HG02763 (cell line): ENCODE measurements around the gene QRICH1.
A peak's percentile ranks its signal among the peaks of the same experiment; 100 is the strongest.
"Not testable (repeated sequence)": the region's sequence is repeated elsewhere in the genome, so short reads cannot be mapped to it uniquely, and the experiment has no call there.

ENCODE experiments used
- ATAC-seq: cut with Tn5 transposase; IDR thresholded peaks from one replicate; pipeline ENCODE4 v1.9.1; 2021; ENCODE audit warnings: mild to moderate bottlenecking, moderate library complexity; ENCODE audit not compliant: unreplicated experiment

The QRICH1 gene

GRCh38 chr3:49018707-49019006 lies 75.2 kb downstream of the QRICH1 start:
- no peak for ATAC-seq

GRCh38 chr3:49017971-49018706 lies 75.7 kb downstream of the QRICH1 start, which contains the start of gene DALRD3:
DALRD3 (minus strand) TSS chr3:49018580; CDS start chr3:49018564, 16 bp downstream.
- ATAC-seq, result no peak

GRCh38 chr3:49017229-49017970 lies 76.5 kb downstream of the QRICH1 start:
- no peak for ATAC-seq

- no peak for ATAC-seq
Observed at GRCh38 chr3:49016414-49017228, 77.2 kb downstream of the QRICH1 start.

- ATAC-seq, result no peak
Observed at GRCh38 chr3:49015765-49016164, 78.1 kb downstream of the QRICH1 start.

- ATAC-seq, result no peak
Observed at GRCh38 chr3:49015072-49015471, 78.8 kb downstream of the QRICH1 start.

GRCh38 chr3:49013738-49014660 lies 79.9 kb downstream of the QRICH1 start:
- ATAC-seq, result no peak

GRCh38 chr3:49013113-49013737 lies 80.6 kb downstream of the QRICH1 start:
- ATAC-seq, result no peak

- ATAC-seq, result no peak
Observed at GRCh38 chr3:49012441-49013017, 81.3 kb downstream of the QRICH1 start.

GRCh38 chr3:49009396-49009795 lies 84.5 kb downstream of the QRICH1 start:
- ATAC-seq, result no peak

GRCh38 chr3:49008627-49009026 lies 85.2 kb downstream of the QRICH1 start:
- ATAC-seq, result not testable (repeated sequence)

GRCh38 chr3:49007771-49008528 lies 85.9 kb downstream of the QRICH1 start:
- peak; percentile 36 for ATAC-seq

GRCh38 chr3:49007068-49007770 lies 86.7 kb downstream of the QRICH1 start, which contains the start of gene WDR6:
WDR6 (plus strand) TSS chr3:49007391; CDS start chr3:49007432, 41 bp downstream.
- ATAC-seq, result peak; percentile 89

GRCh38 chr3:49006408-49007067 lies 87.3 kb downstream of the QRICH1 start:
- ATAC-seq, result no peak

GRCh38 chr3:49005998-49006397 lies 87.9 kb downstream of the QRICH1 start:
- ATAC-seq, result no peak

- no peak for ATAC-seq
Observed at GRCh38 chr3:49005303-49005680, 88.6 kb downstream of the QRICH1 start.

GRCh38 chr3:49004352-49005302 lies 89.2 kb downstream of the QRICH1 start:
- no peak for ATAC-seq
